ENCODE measurements around the gene ANKRD66. TPM values are rescaled to one million over a fixed set of nuclear protein-coding genes. Genes with fewer than 3 reads are reported as not detected.

The ANKRD66 gene
- polyA plus RNA-seq, 2 of the 4 experiments (the other 2 are of a cell fraction): not detected

DNA sequence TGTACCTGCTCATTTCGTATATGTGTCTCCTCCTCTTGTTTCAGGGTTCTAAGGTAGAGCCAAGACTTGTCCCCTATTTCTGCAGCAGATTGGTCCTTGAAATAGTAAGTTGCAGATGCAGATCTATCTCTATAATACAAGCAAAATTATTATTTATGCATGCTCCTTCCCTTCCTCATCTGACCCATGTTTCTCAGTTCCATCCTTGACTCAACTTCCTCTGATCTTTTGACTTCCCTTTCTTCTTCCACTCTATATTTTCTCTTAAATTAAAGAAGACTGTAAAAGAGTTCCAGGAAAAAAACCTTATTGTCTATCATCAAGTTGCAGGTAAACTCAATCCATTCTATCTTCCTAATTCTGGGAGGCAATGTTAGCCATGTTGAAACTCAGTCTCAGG, 35.2 kb upstream of the ANKRD66 start:
- Histone ChIP-seq H3K4me3 (no peak overlapping the region), H3K27ac (no peak overlapping the region), H3K4me2 (no peak overlapping the region), H3K4me1 (no peaks in the 10 kb centered on the region), H3K9me3 (no peaks in the 10 kb centered on the region)
- ATAC-seq (no peak), FAIRE-seq (no peak), DNase-seq (ENCODE audit: low read depth in 1 of 2, low spot score in 1 of 2) (no peak)
- TF ChIP-seq TP53 (CRISPR knock-in tag; IDR thresholded peaks at IDR 0.05): no peak
- TF ChIP-seq MYC (IDR thresholded peaks at IDR 0.05; ENCODE audit: borderline replicate concordance, low read length): no peak
- no peak for TF ChIP-seq RCOR1 (IDR thresholded peaks at IDR 0.05; ENCODE audit: low read depth, low read length)
- no peak for TF ChIP-seq CHD4 (IDR thresholded peaks at IDR 0.05; ENCODE audit: borderline replicate concordance)
- no peak for TF ChIP-seq RAD21 (conservative IDR thresholded peaks at IDR 0.05 in 1 of 2, IDR thresholded peaks at IDR 0.05 in 1 of 2)
- TF ChIP-seq ZFP36 (IDR thresholded peaks at IDR 0.05; ENCODE audit: borderline replicate concordance, partially characterized antibody): no peak
- no peak for TF ChIP-seq HEYL (CRISPR knock-in tag; IDR thresholded peaks at IDR 0.05)
- no peak for TF ChIP-seq NFE2L2 (conservative IDR thresholded peaks at IDR 0.05; ENCODE audit: low read length)
- no peak for TF ChIP-seq PHF8 (IDR thresholded peaks at IDR 0.05; ENCODE audit: borderline replicate concordance, low read depth)
- no peak for TF ChIP-seq HOXA7 (CRISPR knock-in tag; IDR thresholded peaks at IDR 0.05)
- TF ChIP-seq RFX5 (IDR thresholded peaks at IDR 0.05): no peak
- WGBS (ENCODE audit: missing lambda C conversion rate): 4% methylated on average over 1 of the region's 1 CpG
- CTCF ChIA-PET: no interaction called here
- POLR2A ChIA-PET: no interaction called here

DNA sequence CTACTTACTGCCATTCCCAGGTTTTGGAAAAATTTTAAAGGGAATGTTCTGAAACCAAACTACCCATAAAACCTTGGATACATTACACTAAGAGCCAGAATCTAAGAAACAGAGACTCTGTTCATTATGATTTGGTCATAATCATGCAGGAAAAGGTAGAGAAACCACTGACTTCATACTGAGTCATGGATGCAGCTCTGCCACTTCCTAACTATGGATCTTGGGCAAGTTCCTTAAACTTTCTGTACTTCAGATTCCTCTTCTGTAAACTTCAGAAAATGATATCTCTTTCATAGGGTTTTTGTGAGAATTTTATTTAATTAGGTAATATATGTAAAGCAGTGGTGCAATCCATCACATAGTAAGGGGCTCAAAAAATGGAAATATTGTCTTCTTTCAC, 31.6 kb upstream of the ANKRD66 start:
- CTCF ChIA-PET: interaction anchor here (1.0 kb wide), 1 partner anchor 9 kb away, joined by 3 read pairs; no protein-coding TSS in a partner anchor
- no peak for ATAC-seq
- no peak for FAIRE-seq
- POLR2A ChIA-PET: no interaction called here
- no peak for DNase-seq (ENCODE audit: low read depth in 1 of 2, low spot score in 1 of 2)
- Histone ChIP-seq H3K4me1 (no peaks in the 10 kb centered on the region), H3K9me3 (no peaks in the 10 kb centered on the region), H3K27ac (no peak overlapping the region), H3K4me3 (no peak overlapping the region), H3K4me2 (no peak overlapping the region)
- TF ChIP-seq HOXB13 (CRISPR knock-in tag; IDR thresholded peaks at IDR 0.05; ENCODE audit: low read depth) (no peak), HEYL (CRISPR knock-in tag; IDR thresholded peaks at IDR 0.05) (no peak), TP53 (CRISPR knock-in tag; IDR thresholded peaks at IDR 0.05) (no peak)
- TF ChIP-seq, protein P1, sequence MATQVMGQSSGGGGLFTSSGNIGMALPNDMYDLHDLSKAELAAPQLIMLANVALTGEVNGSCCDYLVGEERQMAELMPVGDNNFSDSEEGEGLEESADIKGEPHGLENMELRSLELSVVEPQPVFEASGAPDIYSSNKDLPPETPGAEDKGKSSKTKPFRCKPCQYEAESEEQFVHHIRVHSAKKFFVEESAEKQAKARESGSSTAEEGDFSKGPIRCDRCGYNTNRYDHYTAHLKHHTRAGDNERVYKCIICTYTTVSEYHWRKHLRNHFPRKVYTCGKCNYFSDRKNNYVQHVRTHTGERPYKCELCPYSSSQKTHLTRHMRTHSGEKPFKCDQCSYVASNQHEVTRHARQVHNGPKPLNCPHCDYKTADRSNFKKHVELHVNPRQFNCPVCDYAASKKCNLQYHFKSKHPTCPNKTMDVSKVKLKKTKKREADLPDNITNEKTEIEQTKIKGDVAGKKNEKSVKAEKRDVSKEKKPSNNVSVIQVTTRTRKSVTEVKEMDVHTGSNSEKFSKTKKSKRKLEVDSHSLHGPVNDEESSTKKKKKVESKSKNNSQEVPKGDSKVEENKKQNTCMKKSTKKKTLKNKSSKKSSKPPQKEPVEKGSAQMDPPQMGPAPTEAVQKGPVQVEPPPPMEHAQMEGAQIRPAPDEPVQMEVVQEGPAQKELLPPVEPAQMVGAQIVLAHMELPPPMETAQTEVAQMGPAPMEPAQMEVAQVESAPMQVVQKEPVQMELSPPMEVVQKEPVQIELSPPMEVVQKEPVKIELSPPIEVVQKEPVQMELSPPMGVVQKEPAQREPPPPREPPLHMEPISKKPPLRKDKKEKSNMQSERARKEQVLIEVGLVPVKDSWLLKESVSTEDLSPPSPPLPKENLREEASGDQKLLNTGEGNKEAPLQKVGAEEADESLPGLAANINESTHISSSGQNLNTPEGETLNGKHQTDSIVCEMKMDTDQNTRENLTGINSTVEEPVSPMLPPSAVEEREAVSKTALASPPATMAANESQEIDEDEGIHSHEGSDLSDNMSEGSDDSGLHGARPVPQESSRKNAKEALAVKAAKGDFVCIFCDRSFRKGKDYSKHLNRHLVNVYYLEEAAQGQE (IDR thresholded peaks at IDR 0.05): no peak

DNA sequence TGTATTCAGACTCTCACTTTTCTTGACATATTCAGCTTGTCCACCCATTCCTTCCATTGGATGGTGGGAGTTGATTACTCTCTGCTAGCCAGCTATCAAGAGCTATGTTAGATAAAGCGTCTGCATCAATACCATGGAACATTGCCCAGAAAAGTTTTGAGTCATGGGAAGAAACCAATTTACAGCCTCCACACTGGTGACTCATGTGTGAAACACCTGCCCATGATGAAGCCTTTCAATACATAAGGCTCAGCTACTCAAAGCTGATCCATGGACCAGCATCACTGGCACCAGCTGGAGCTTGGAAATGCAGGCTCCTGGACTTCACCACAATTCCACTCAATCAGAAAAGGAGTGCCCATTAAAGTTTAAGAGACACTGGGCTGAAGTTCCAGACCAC, 27.6 kb upstream of the ANKRD66 start:
- ATAC-seq (no peak), FAIRE-seq (no peak), DNase-seq (ENCODE audit: low read depth in 1 of 2, low spot score in 1 of 2) (no peak)
- WGBS (ENCODE audit: missing lambda C conversion rate): 13% methylated on average over 1 of the region's 1 CpG
- no peak overlapping the region for H3K27ac ChIP-seq
- H3K4me3 ChIP-seq: no peak overlapping the region
- no peaks in the 10 kb centered on the region for H3K9me3 ChIP-seq
- CTCF ChIA-PET: interaction anchor here (0.5 to 1.0 kb wide), 2 partner anchors 15 to 33 kb away, joined by 3 read pairs; no protein-coding TSS in a partner anchor
- POLR2A ChIA-PET: no interaction called here
- H3K4me2 ChIP-seq: no peak overlapping the region
- no peaks in the 10 kb centered on the region for H3K4me1 ChIP-seq
- TF ChIP-seq RARB (CRISPR knock-in tag; IDR thresholded peaks at IDR 0.05) (no peak), ZC3H11A (IDR thresholded peaks at IDR 0.05) (no peak), RNF2 (IDR thresholded peaks at IDR 0.05; ENCODE audit: borderline replicate concordance, low read depth) (no peak), TFCP2L1 (CRISPR knock-in tag; IDR thresholded peaks at IDR 0.05) (no peak), JUNB (IDR thresholded peaks at IDR 0.05) (no peak), CEBPB (IDR thresholded peaks at IDR 0.05) (no peak), FOSL2 (IDR thresholded peaks at IDR 0.05) (no peak), FOSL2 (CRISPR knock-in tag; IDR thresholded peaks at IDR 0.05) (no peak), ZSCAN20 (CRISPR knock-in tag; IDR thresholded peaks at IDR 0.05) (no peak), HEYL (CRISPR knock-in tag; IDR thresholded peaks at IDR 0.05) (no peak), SMC3 (IDR thresholded peaks at IDR 0.05) (no peak), EHF (CRISPR knock-in tag; IDR thresholded peaks at IDR 0.05) (no peak), ESRRA (IDR thresholded peaks at IDR 0.05; ENCODE audit: borderline replicate concordance, low read length) (no peak), NR3C1 (IDR thresholded peaks at IDR 0.05) (no peak), HOXA7 (CRISPR knock-in tag; IDR thresholded peaks at IDR 0.05) (no peak)
- TF ChIP-seq, protein P1 (IDR thresholded peaks at IDR 0.05): no peak
- TF ChIP-seq, protein P2, sequence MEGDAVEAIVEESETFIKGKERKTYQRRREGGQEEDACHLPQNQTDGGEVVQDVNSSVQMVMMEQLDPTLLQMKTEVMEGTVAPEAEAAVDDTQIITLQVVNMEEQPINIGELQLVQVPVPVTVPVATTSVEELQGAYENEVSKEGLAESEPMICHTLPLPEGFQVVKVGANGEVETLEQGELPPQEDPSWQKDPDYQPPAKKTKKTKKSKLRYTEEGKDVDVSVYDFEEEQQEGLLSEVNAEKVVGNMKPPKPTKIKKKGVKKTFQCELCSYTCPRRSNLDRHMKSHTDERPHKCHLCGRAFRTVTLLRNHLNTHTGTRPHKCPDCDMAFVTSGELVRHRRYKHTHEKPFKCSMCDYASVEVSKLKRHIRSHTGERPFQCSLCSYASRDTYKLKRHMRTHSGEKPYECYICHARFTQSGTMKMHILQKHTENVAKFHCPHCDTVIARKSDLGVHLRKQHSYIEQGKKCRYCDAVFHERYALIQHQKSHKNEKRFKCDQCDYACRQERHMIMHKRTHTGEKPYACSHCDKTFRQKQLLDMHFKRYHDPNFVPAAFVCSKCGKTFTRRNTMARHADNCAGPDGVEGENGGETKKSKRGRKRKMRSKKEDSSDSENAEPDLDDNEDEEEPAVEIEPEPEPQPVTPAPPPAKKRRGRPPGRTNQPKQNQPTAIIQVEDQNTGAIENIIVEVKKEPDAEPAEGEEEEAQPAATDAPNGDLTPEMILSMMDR (IDR thresholded peaks at IDR 0.05): no peak
